ENCODE data around the gene PRR23A. TPM values are rescaled to one million over a fixed set of nuclear protein-coding genes. Genes with fewer than 3 reads are reported as not detected.
A peak's percentile ranks its signal among the peaks of the same experiment; 100 is the strongest.

Gene PRR23A
- total and polyA plus RNA-seq, 8 donors: not detected

GRCh38 chr3:138985932-138986331 lies 20.1 kb downstream of the PRR23A start:
- no peaks in the 10 kb centered on the region for H3K36me3 ChIP-seq
- H3K27ac ChIP-seq: no peak overlapping the region
- no peaks in the 10 kb centered on the region for H3K9me3 ChIP-seq
- ATAC-seq (no peak), DNase-seq (no peak)
- H3K4me3 ChIP-seq: no peak overlapping the region
- no peak for TF ChIP-seq CTCF (IDR thresholded peaks at IDR 0.05)
- H3K4me1 ChIP-seq: no peaks in the 10 kb centered on the region
- intact Hi-C loops (cut with DNase I): no loop called here
- no peaks in the 10 kb centered on the region for H3K27me3 ChIP-seq

GRCh38 chr3:138984816-138985215 lies 21.3 kb downstream of the PRR23A start:
- TF ChIP-seq CTCF (IDR thresholded peaks at IDR 0.05): no peak
- intact Hi-C loops (cut with DNase I): no loop called here
- Histone ChIP-seq H3K9me3 (no peaks in the 10 kb centered on the region), H3K27ac (no peak overlapping the region), H3K4me3 (no peak overlapping the region), H3K27me3 (no peaks in the 10 kb centered on the region), H3K36me3 (no peaks in the 10 kb centered on the region), H3K4me1 (no peaks in the 10 kb centered on the region)
- DNase-seq (no peak), ATAC-seq (no peak)

GRCh38 chr3:138976047-138976446 lies 30.0 kb downstream of the PRR23A start:
- no peak for TF ChIP-seq CTCF (IDR thresholded peaks at IDR 0.05)

GRCh38 chr3:138975351-138975750 lies 30.7 kb downstream of the PRR23A start:
- Histone ChIP-seq H3K4me1 (no peaks in the 10 kb centered on the region), H3K4me3 (no peak overlapping the region), H3K27me3 (peaks cover 0 to 15% of the 10 kb centered on the region in 2 donors), H3K36me3 (no peaks in the 10 kb centered on the region), H3K27ac (no peak overlapping the region), H3K9me3 (no peaks in the 10 kb centered on the region)
- DNase-seq (no peak), ATAC-seq (no peak)
- intact Hi-C loops (cut with DNase I): no loop called here
- no peak for TF ChIP-seq CTCF (IDR thresholded peaks at IDR 0.05)

More at GRCh38 chr3:138976047-138976446, 30.0 kb downstream of the PRR23A start:
- Histone ChIP-seq H3K9me3 (no peaks in the 10 kb centered on the region), H3K4me1 (no peaks in the 10 kb centered on the region), H3K36me3 (no peaks in the 10 kb centered on the region), H3K27ac (no peak overlapping the region), H3K27me3 (peaks cover 0 to 10% of the 10 kb centered on the region in 2 donors), H3K4me3 (no peak overlapping the region)
- ATAC-seq (no peak), DNase-seq (no peak)
- intact Hi-C loops (cut with DNase I): no loop called here

- Histone ChIP-seq H3K36me3 (no peaks in the 10 kb centered on the region), H3K27me3 (peaks cover 0 to 24% of the 10 kb centered on the region in 2 donors), H3K4me3 (no peak overlapping the region), H3K4me1 (no peaks in the 10 kb centered on the region), H3K27ac (no peak overlapping the region), H3K9me3 (no peaks in the 10 kb centered on the region)
- DNase-seq (peak in 1 of 4 donors; percentile 19), ATAC-seq (no peak)
- intact Hi-C loops (cut with DNase I): no loop called here
- no peak for TF ChIP-seq CTCF (IDR thresholded peaks at IDR 0.05)
These were observed 31.6 kb downstream of the PRR23A start for GRCh38 chr3:138974462-138974861.
